ENCODE measurements around the gene NUDCD3.

GRCh38 chr7:44388089-44388970 lies 102.1 kb downstream of the NUDCD3 start:
- TF ChIP-seq GATA2 (IDR thresholded peaks at IDR 0.05; ENCODE audit: low read depth, low read length) (no peak), GATA3 (IDR thresholded peaks at IDR 0.05; ENCODE audit: low read depth, low read length) (no peak)
